GM19468 (cell line): ENCODE measurements around the gene MIB2.
A peak's percentile ranks its signal among the peaks of the same experiment; 100 is the strongest.
"Not testable (repeated sequence)": the region's sequence is repeated elsewhere in the genome, so short reads cannot be mapped to it uniquely, and the experiment has no call there.

Experiments used
- ATAC-seq: cut with Tn5 transposase; IDR thresholded peaks from one replicate; pipeline ENCODE4 v1.9.1; 2021; ENCODE audit warnings: mild to moderate bottlenecking, moderate library complexity, moderate number of reproducible peaks; ENCODE audit not compliant: unreplicated experiment; ENCODE audit errors: extremely low read depth

Gene MIB2

DNA sequence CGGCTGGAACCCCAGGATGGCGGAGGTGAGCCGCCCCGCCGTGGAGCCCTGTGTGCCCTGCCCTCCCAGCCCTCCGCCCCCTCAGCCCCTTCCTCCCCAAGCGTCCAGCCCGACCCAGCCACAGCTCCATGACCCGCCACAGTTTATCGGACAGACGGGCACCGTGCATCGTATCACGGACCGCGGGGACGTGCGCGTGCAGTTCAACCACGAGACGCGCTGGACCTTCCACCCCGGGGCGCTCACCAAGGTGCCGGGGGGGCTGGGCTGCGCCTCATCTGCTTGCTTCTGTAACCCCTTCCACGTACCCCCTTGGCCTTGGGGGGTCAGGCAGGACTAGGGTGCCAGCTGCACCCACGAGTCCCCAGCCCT lies 10.1 kb downstream of the MIB2 start:
- ATAC-seq = no peak

DNA sequence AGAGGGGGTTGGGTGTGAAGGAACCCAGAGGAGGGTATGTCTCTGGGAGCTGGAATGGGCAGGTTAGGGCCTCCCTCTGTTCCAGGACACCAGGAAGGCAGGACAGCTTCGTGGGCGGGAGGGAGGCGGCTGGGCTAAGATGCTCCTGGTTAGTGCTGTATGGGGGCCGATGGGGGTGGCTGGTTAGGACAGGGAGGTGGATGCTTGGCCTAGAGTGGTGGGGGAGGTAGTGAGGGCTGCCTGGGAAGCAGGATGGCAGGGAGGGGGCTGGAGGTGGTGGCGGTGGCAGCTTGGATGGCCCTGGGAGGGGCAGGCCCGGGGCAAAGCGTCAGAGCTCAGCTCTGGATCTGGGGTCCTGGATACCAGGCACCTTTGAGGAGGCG lies 10.5 kb downstream of the MIB2 start:
- no peak for ATAC-seq

DNA sequence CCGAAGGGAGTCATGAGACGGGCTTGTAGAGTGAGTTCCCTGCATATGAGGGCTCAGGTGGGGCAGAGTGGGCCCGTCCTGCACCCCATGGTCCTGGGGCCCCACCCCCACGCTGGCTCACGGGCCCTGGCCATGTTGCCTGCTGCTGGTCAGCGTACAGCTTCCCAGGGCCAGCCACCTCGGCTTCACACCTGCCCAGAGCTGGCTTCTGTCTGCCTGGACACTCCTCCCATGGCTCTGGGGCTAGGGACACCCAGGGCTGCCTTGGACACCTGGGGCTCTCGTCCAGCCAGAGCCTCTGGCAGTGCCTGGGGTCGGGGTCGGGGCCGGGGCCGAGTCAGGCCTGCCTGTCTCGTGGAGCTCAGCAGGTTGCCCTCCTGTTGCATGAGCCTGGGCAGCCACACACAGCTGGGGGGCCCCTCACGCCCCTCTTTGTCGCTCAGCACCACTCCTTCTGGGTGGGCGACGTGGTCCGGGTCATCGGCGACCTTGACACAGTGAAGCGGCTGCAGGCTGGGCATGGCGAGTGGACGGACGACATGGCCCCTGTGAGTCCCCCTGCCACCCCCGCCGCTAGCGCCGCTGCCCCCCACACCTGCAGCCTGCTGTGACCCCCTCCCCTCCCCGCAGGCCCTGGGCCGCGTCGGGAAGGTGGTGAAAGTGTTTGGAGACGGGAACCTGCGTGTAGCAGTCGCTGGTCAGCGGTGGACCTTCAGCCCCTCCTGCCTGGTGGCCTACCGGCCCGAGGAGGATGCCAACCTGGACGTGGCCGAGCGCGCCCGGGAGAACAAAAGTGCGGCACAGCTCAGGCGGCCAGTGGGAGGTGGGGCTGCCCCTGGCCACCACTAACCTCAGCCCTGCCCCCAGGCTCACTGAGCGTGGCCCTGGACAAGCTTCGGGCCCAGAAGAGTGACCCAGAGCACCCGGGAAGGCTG lies 11.2 kb downstream of the MIB2 start:
- no peak for ATAC-seq

DNA sequence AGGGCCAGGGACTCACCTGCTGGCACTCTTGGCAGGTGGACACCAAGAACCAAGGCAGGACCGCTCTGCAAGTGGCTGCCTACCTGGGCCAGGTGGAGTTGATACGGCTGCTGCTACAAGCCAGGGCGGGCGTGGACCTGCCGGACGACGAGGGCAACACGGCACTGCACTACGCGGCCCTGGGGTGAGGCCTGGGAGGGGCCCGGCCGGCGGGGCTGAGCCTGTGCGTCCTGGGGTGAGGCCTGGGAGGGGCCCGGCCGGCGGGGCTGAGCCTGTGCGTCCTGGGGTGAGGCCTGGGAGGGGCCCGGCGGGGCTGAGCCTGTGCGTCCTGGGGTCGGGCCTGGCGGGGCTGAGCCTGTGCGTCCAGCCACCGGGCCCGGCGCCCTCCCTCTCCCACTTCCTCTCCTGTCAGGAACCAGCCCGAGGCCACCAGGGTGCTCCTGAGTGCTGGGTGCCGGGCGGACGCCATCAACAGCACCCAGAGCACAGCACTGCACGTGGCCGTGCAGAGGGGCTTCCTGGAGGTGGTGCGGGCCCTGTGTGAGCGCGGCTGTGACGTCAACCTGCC lies 12.0 kb downstream of the MIB2 start:
- ATAC-seq = no peak

DNA sequence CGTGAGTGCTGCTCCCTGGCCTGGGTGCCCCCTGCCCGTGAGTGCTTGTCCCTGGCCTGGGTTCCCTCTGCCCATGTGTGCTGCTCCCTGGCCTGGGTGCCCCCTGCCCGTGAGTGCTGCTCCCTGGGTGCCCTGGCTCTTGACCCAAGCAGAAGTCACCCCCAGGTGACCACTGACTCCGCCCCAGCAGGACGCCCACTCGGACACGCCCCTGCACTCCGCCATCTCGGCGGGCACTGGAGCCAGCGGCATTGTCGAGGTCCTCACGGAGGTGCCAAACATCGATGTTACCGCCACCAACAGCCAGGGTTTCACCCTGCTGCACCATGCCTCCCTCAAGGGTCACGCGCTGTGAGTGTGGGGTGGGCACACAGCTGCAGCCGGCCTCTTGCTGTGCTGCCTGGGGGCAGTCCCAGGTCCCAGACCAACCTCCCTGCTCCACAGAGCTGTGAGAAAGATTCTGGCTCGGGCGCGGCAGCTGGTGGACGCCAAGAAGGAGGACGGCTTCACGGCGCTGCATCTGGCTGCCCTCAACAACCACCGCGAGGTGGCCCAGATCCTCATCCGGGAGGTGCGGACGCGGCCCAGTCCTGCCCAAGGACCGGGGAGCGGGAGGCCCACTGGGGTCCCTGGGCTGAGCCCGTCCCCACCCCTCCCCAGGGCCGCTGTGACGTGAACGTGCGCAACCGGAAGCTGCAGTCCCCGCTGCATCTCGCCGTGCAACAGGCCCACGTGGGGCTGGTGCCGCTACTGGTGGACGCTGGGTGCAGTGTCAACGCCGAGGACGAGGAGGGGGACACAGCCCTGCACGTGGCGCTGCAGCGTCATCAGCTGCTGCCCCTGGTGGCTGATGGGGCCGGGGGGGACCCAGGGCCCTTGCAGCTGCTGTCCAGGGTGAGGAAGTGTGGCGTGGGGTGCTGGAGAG lies 12.8 kb downstream of the MIB2 start:
- ATAC-seq = no peak

DNA sequence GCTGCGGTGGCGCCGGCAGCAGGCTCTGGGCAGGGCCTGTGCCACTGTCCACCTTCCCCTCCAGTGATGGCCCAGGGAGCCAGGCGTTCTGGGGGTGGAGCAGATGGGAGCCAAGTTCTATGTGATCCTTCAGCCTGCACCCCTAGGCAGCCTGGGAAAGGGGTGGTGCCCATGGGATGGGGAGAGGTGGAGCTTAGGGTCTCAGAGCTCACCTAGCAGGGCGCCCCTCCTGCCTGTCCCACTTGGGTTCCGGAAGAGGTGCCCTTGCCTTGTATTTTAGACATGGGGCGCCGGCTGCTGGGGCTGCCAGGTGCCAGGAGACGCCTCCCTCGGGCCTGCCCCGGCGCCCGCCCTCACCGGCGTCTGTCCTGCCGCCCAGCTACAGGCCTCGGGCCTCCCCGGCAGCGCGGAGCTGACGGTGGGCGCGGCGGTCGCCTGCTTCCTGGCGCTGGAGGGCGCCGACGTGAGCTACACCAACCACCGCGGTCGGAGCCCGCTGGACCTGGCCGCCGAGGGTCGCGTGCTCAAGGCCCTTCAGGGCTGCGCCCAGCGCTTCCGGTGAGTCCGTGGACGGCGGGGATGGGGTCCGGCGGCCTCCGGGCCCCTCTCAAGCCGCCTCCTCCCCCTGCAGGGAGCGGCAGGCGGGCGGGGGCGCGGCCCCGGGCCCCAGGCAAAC lies 13.6 kb downstream of the MIB2 start:
- no peak for ATAC-seq

DNA sequence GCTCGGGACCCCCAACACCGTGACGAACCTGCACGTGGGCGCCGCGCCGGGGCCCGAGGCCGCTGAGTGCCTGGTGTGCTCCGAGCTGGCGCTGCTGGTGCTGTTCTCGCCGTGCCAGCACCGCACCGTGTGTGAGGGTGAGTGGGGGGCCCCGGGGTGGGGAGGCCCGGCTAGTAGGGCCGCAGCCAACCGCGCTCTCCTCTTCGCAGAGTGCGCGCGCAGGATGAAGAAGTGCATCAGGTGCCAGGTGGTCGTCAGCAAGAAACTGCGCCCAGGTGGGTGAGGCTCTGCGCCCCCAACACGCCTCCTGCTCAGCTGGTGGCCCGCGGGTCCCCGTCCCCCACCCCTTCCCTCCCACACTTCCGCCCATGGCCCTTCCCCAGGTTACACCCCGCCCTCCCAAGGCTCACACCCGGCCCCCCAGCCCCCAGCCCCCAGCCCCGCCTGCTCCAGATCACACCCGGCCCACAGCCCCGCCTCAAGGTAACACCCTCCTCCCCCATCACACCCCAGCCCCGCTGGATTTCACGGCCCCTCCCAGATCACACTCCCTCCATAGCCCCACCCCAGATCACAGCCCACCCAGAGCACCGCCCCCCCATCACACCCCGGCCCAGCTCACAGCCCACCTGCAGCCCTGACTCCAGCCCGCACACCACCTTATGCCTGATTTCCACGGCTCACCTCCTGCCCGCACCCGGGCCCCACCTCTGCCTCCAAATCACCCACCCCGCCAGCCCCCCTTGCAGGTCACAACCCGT lies 14.3 kb downstream of the MIB2 start:
- ATAC-seq = no peak

DNA sequence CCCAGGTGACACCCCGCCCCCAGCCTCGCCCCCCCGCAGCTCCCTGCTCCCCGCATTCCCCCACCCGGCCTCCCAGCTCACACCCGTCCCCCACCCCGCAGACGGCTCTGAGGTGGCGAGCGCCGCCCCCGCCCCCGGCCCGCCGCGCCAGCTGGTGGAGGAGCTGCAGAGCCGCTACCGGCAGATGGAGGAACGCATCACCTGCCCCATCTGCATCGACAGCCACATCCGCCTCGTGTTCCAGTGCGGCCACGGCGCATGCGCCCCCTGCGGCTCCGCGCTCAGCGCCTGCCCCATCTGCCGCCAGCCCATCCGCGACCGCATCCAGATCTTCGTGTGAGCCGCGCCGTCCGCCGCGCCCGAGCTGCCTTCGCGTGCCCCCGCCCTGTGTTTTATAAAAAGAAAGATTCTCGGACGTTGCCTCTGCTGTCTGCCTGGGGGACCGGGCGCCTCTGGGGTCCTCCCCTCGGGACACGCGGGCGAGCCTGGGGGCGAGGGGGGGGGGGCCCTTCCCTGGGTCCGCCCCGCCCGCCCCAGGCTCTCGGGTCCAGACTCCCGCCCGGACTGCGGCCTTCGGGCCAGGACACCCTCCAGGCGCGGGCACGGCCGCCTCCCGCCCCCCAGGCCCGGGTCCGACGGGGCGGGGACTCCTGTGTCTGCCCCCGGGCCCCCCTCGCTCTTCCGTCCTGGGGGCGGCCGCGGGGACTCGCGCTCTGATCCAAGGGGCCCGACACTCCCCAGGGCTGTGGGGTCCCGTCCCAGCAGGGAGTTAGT lies 15.1 kb downstream of the MIB2 start:
- ATAC-seq = peak; percentile 47

DNA sequence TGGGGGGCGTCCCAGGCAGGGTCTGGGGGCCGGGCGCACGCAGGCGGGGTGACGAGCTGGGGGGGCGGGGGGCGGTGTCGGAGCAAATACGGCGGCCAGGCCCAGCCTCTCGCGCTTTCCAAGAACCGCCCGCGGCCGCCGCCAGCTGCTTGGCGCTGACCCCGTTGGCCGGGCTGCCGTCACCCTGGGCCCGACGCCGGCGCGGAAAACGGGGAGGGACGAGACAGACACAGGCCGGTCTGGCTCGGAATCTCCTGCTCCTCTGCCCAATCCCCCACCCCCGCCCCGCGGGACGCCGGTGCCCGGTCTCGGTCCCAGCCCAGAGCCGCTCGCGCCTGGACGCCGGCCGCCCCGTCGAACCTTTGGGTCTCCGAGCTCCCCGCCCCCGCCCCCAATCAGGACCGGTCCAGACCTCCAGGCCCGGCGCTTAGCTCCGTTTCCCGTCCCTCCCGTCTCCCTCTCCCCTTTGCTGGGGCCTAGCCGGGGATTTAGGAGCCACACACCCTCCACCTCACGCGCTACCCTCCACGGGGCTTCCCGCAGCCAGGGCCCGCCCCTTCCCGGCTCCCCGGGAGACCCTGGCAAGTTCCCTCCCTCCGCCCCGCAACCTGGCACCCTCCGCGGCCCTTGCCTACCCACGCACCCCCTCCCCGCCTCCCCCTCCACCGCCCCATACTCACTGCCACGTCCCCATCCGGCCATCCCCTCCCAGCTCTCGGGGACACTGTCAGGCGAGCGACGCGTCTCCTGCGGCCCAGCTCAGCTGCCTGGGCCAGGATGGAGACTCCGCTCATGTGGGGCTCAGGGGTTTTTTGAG lies 15.9 kb downstream of the MIB2 start:
- no peak for ATAC-seq

DNA sequence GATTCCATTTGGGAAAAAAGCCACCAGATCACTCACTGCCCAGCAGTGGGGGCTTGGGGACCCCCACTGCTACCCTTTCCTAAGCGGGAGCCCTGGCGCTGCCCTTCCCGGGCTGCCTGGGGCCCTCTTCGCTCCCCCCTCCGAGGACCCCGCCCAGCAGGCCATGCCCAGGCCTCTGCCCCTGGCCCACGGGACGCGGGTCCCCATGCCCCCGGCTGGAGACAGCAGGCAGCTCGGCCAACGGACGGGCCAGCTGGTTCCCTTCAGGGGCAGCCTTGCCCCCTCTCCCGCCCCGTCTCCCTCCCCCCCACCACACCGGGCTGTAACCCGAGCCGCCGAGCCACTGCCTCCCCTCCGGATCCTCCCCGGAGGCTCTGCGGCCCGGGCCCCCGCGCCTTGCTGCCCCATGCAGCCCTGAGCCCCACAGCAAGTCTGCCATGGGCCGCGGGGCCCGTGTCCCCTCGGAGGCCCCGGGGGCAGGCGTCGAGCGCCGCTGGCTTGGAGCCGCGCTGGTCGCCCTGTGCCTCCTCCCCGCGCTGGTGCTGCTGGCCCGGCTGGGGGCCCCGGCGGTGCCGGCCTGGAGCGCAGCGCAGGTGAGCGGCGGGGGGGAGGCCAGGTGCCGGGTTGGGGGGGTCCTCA lies 16.6 kb downstream of the MIB2 start, which contains the start of gene MMP23B:
Gene MMP23B (plus strand): TSS at position 392 of the 639 bp plus-strand sequence. CDS start 46 bp downstream, at position 438.
- no peak for ATAC-seq

DNA sequence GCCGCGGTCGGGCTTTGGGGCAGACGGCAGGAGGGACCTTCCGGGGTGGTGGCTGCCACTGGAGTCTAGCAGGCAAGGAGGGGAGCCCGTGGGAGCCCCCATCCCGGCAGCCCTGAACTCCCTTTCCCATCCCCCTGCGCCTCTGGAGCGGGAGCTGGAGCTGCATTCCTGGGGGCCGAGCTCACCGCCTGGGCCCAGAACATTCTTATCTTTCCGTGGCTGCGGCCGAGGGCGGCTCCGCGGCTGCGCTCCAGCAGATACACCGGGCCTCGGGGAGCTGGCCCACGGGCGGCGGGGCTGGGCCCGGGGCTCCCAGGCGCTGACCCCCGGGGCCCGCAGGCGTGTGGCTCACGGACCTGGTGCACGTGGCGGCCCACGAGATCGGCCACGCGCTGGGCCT lies 18.1 kb downstream of the MIB2 start:
- not testable (repeated sequence) for ATAC-seq

DNA sequence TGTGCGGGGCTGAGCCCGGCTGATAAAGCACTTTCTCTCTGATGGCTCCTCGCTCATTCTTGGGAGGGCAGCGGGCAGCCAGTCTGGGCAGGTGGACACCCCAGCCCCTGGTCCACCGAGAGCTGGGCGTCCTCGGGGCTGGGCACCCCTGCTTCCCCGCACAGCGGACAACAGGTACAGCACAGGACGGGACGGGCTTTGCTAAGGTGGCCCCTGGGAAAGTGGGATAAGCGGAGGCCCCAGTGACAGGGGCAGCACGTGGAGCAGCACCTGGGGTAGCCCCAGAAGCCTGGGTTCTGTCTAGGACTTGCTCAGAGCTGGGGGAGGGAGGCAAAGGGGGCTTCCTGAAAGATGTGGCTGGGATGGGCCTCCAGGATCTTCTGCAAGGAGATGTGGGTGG lies 19.3 kb downstream of the MIB2 start:
- ATAC-seq = not testable (repeated sequence)

DNA sequence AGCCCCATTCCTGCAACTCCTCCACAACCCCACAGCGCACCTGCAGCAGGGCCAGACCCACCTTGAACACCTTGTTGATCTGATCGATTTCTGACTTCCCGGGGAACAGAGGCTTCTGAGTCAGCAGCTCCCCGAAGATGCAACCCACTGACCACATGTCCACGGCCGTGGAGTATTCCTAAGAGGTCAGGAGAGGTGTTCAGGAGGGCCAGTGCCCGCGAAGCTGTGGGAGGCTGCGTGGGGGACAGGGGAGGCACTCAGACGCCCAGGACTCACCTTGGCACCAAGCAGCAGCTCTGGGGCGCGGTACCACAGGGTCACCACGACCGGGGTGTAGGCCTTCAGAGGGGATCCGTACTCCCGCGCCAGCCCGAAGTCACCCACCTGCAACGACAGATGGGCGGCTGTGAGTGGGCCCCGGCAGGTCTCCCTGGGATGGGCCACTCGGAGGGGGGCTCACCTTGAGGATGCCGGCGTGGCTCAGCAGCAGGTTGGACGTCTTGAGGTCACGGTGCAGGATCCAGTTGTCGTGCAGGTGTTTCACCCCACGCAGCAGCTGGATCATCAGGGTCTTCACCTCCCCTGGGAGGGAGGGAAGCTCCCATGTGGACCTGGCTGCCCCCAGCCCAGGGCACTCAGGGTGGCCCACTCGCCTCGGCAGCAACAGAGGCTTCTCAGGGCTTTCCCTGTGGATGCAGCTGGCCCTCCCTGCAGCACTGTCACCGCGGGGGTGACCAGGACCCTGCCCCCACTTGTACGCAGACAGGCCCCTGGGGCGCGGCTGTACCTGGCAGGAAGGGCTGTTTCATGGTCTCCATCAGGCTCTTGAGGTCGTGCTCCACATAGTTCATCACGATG lies 21.6 kb downstream of the MIB2 start:
- not testable (repeated sequence) for ATAC-seq

DNA sequence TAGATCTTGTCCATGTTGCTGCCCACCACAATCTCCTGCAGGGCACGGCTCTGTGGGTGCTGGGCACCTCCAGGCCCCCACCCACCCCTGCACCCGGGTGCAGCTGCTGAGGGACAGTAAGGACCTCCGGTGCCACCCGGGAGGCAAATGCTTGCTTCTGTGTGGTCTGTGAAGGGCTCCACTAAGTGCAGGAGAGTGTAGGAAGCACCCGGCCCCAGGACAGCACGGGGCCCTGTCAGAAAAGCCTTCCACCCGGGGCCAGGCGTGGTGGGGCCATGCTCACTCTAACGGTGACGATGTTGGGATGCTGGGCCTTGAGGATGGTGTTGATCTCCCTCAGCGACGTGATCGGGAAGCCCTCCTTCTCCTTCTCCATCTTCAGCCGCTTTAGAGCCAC lies 22.2 kb downstream of the MIB2 start:
- ATAC-seq = not testable (repeated sequence)

DNA sequence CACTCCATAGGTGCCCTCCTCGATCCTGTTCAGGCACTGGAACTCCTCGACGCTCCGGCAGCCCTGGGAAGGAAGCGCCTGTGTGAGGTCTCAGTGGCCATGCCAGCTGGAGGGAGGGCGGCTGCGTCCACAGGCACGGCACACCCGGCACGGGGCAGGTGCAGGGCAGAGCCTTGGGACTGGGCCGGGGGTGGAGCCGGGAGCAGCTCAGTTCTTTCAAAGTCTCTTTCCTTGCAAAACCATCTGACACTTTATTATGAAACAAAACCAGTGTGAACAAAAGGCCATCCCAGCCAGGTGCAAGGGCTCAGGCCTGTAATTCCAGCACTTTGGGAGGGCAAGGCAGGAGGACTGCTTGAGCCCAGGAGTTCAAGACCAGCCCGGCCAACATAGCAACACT lies 23.2 kb downstream of the MIB2 start:
- ATAC-seq = not testable (repeated sequence)

DNA sequence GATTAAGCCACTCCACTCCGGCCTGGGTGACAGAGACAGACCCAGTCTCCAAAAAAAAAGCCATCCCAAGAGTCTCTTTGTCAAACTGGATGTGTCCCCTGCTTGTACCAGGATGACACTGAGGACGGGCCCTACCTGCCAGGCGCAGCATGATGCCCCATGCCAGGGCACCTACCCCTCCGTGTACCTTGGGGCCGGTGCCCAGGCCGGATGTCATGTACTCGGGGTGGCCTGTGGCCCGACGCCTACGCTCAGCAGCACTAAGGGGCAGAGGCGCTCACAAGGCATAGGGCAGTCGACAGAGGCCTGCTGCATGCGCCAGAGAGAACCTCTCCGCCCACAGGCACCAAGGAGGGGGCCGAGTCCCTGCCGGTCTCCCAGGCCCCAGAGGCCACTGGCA lies 24.1 kb downstream of the MIB2 start:
- ATAC-seq = not testable (repeated sequence)
